Smooth muscle cell (in vitro differentiated cells): ENCODE results near the gene SARDH. TPM values are rescaled to one million over a fixed set of nuclear protein-coding genes. Genes with fewer than 3 reads are reported as not detected.

ENCODE experiments used
- DNase-seq: peaks from one replicate; lab custom pipeline; 2025; ENCODE audit not compliant: unreplicated experiment; lab: John Stamatoyannopoulos, UW
- H2AFZ ChIP-seq: fragments of 200-600 bp; sonication (generic); 2 replicates; pipeline ENCODE4 v1.6.0; 2016; ENCODE audit warnings: antibody characterized with exemption, low read depth, mild to moderate bottlenecking
- H3F3A ChIP-seq: fragments of 200-600 bp; sonication (generic); 2 replicates; pipeline ENCODE4 v1.6.0; 2017; ENCODE audit warnings: antibody characterized with exemption, low read depth
- H3K27ac ChIP-seq: fragments of 200-600 bp; sonication (generic); 2 replicates; pipeline ENCODE4 v1.5.1; 2016; ENCODE audit warnings: low read depth, mild to moderate bottlenecking
- H3K27me3 ChIP-seq: fragments of 200-600 bp; sonication (generic); 2 replicates; pipeline ENCODE4 v1.6.1; 2016; ENCODE audit warnings: low read depth, mild to moderate bottlenecking
- H3K36me3 ChIP-seq: fragments of 200-600 bp; sonication (generic); 2 replicates; pipeline ENCODE4 v1.5.1; 2016; ENCODE audit warnings: low read depth
- H3K4me1 ChIP-seq: fragments of 200-600 bp; sonication (generic); 2 replicates; pipeline ENCODE4 v1.5.1; 2016; ENCODE audit warnings: low read depth
- H3K4me2 ChIP-seq: fragments of 200-600 bp; sonication (generic); 2 replicates; pipeline ENCODE4 v1.6.0; 2016; ENCODE audit warnings: mild to moderate bottlenecking
- H3K4me3 ChIP-seq: fragments of 200-600 bp; sonication (generic); 2 replicates; pipeline ENCODE4 v1.5.1; 2016; ENCODE audit warnings: mild to moderate bottlenecking
- H3K79me2 ChIP-seq: fragments of 200-600 bp; sonication (generic); 2 replicates; pipeline ENCODE4 v1.6.0; 2016; ENCODE audit warnings: low read depth, mild to moderate bottlenecking
- H3K9ac ChIP-seq: fragments of 200-600 bp; sonication (generic); 2 replicates; pipeline ENCODE4 v1.6.0; 2016; ENCODE audit warnings: low read depth
- H3K9me3 ChIP-seq: fragments of 200-600 bp; sonication (generic); replicated peaks from 2 replicates; pipeline ENCODE4 v1.5.1; 2016; ENCODE audit warnings: low read depth
- H4K20me1 ChIP-seq: fragments of 200-600 bp; sonication (generic); 2 replicates; pipeline ENCODE4 v1.6.0; 2016; ENCODE audit warnings: low read depth
- WGBS: methylation state at CpG from one replicate; pipeline ENCODE4 v1.1.7; 2016; ENCODE audit warnings: low lambda C conversion rate; 5-methylcytosine and 5-hydroxymethylcytosine counted together
- polyA plus RNA-seq: library from polyadenylated mRNA; unstranded; fragments of >200 nt; fragmentation: Nextera tagmentation; extraction: Ambion mirVana; gene quantifications from 2 replicates; pipeline ENCODE4 v1.2.1, GENCODE V29; 2016
- total RNA-seq: library from RNA; depleted of rRNA; stranded (reverse); fragments of >200 nt; gene quantifications from 2 replicates; pipeline ENCODE4 v1.2.3, GENCODE V29; 2014
- TF ChIP-seq, protein P1 (sequence below): fragments of 200-600 bp; sonication (generic); IDR thresholded peaks from 2 replicates; pipeline ENCODE4 v1.5.1; 2017; ENCODE audit warnings: borderline replicate concordance, mild to moderate bottlenecking, antibody characterized with exemption; ENCODE audit not compliant: insufficient read depth, poor library complexity, severe bottlenecking

Gene SARDH
- total and polyA plus RNA-seq, 2 experiments from 2014 or later: 3.3 to 10.1 TPM

DNA sequence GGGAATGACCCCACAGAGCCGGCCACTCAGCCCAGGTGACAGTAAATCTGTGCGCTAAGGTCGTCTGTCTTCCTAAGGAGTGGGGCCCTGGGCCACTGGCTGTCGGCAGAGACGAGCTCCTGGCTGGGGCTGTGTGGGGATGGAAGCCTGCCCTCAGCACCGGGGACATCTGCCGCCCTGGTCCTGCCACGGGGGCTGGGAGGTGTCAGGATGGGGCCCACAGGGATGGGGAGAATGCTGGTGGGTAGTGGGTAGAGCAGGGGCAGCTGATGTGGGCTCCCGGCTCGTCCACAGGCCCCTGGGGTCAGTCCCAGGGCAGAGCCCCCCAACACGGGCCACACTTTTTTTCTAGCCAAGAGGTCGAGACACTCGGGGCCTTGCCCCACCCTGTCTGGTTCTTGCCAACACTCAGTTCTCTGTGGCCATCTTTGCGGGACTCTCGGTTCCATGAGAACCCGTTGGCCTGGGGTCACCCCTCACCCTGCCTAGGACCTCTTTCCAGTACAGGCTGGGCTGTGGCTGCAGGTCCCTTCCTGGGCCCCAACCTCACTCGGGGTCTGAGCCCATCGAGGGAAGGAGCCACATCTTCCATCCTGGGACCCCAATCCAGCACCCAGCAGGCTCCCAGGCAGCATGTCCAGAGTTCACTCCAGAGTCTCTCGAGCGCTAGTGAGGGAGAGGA, 57.0 kb downstream of the SARDH start:
- no peaks in the 10 kb centered on the region for H3K27me3 ChIP-seq
- H3K4me2 ChIP-seq: no peak overlapping the region
- H3K4me3 ChIP-seq: no peak overlapping the region
- no peaks in the 10 kb centered on the region for H3K36me3 ChIP-seq
- H3K9ac ChIP-seq: no peak overlapping the region
- DNase-seq: no peak
- H3F3A ChIP-seq: peaks cover 3% of the 10 kb centered on the region
- no peak overlapping the region for H2AFZ ChIP-seq
- no peaks in the 10 kb centered on the region for H3K79me2 ChIP-seq
- H4K20me1 ChIP-seq: no peaks in the 10 kb centered on the region
- TF ChIP-seq, protein P1, sequence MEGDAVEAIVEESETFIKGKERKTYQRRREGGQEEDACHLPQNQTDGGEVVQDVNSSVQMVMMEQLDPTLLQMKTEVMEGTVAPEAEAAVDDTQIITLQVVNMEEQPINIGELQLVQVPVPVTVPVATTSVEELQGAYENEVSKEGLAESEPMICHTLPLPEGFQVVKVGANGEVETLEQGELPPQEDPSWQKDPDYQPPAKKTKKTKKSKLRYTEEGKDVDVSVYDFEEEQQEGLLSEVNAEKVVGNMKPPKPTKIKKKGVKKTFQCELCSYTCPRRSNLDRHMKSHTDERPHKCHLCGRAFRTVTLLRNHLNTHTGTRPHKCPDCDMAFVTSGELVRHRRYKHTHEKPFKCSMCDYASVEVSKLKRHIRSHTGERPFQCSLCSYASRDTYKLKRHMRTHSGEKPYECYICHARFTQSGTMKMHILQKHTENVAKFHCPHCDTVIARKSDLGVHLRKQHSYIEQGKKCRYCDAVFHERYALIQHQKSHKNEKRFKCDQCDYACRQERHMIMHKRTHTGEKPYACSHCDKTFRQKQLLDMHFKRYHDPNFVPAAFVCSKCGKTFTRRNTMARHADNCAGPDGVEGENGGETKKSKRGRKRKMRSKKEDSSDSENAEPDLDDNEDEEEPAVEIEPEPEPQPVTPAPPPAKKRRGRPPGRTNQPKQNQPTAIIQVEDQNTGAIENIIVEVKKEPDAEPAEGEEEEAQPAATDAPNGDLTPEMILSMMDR: no peak
- H3K4me1 ChIP-seq: no peaks in the 10 kb centered on the region
- no peak overlapping the region for H3K27ac ChIP-seq
- no peaks in the 10 kb centered on the region for H3K9me3 ChIP-seq
- 93% methylated on average over 17 of the region's 20 CpGs for WGBS

DNA sequence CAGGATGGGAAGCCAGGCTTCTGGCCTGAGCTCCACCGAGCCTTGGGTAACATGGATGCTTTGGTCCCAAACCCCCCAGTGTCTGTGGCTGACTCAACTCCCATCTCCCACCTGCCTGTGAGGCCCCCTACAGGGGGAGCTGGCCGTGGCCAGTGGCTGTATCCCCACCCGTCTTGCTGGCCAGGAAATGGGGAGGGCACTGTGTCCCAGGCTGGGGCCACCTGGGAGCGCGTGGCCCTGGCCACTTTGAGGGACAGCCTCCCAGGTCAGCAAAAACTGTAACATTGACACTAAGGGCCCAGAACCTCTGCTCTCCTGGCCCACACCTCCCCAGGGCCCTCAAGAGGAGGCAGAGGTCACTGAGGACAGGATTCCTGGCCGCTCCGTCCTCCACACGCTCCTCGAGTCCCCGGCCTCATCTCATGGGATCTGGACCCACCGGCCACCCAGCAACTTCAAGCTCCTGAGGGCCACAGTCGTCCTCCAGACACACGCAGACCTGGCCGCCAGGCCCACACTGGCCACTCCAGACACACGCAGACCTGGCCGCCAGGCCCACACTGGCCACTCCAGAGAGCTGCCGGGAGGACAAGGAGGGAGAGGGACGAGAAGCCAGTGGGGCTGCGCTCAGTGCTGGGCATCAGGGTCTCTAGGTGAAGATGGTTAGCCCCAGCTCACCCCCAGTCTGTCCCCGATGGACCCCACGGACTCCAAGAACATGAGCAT, 57.7 kb downstream of the SARDH start:
- no peak for DNase-seq

DNA sequence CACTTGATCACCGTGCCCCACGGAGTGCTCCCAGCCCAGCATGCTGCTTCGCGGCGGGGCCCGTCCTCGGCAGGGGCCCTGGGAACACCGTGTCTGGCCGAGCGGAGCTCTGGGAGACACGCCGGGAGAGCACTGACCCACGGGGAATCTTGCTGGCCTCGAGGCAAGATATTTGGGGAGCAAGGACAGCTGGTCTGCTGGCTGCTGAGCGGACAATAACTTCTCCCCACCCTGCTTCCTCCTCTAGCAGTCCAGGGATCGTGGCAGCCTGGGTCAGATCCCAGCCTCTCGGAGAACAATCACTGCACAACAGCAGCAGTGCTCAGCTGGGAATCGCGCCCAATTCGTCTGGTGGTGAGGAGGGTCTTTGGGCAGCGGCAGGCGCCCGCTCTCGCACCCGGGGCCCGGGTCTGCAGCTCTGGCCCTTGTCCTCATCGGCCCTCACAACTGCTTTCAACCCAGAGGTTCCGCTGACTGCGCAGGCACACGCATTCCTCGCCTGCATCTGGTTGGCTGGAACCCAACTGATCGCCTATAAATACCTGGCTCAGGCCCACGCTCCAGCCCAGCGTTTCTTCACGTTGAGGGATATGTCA, 58.6 kb downstream of the SARDH start:
- no peaks in the 10 kb centered on the region for H3K27me3 ChIP-seq
- no peaks in the 10 kb centered on the region for H3K4me1 ChIP-seq
- H4K20me1 ChIP-seq: no peaks in the 10 kb centered on the region
- peaks cover 3% of the 10 kb centered on the region for H3F3A ChIP-seq
- H2AFZ ChIP-seq: no peak overlapping the region
- H3K79me2 ChIP-seq: no peaks in the 10 kb centered on the region
- no peak for DNase-seq
- H3K36me3 ChIP-seq: no peaks in the 10 kb centered on the region
- no peaks in the 10 kb centered on the region for H3K9me3 ChIP-seq
- 81% methylated on average over 35 of the region's 35 CpGs for WGBS
- H3K27ac ChIP-seq: no peak overlapping the region
- no peak overlapping the region for H3K9ac ChIP-seq
- TF ChIP-seq, protein P1: no peak
- H3K4me2 ChIP-seq: peak overlapping the region; percentile 39
- H3K4me3 ChIP-seq: no peak overlapping the region

More for the DNA sequence above, 57.7 kb downstream of the SARDH start:
- Histone ChIP-seq H3K4me3 (no peak overlapping the region), H3K9ac (no peak overlapping the region), H3K4me1 (no peaks in the 10 kb centered on the region), H3K27me3 (no peaks in the 10 kb centered on the region), H3K27ac (no peak overlapping the region), H2AFZ (no peak overlapping the region), H3K79me2 (no peaks in the 10 kb centered on the region), H3K9me3 (no peaks in the 10 kb centered on the region), H3F3A (peaks cover 3% of the 10 kb centered on the region), H3K4me2 (no peak overlapping the region), H4K20me1 (no peaks in the 10 kb centered on the region), H3K36me3 (no peaks in the 10 kb centered on the region)
- WGBS: 96% methylated on average over 21 of the region's 21 CpGs
- TF ChIP-seq, protein P1: no peak
